H1 (cell line): ENCODE results near the gene PPM1F. TPM values are rescaled to one million over a fixed set of nuclear protein-coding genes. Genes with fewer than 3 reads are reported as not detected.

ENCODE experiments used
- CTCF ChIA-PET: fragments of 300-600 bp; sonication (Branson Sonifier 250); formaldehyde crosslinking; loops from one replicate; lab custom pipeline; 2021; ENCODE audit not compliant: partially characterized antibody; lab: Charles Lee
- POLR2A ChIA-PET: fragments of 300-600 bp; sonication (Branson Sonifier 250); formaldehyde crosslinking; loops from one replicate; lab custom pipeline; 2021; ENCODE audit warnings: inconsistent platforms; ENCODE audit not compliant: partially characterized antibody; lab: Charles Lee
- DNase-seq, 2 experiments: peaks; one replicate each; pipeline versions ENCODE4 v3.0.0 to v3.0.0-alpha.2; 2010 to 2022; ENCODE audit warnings: low spot score in 2 of 2, low read depth in 1 of 2, mixed read lengths in 1 of 2
- FAIRE-seq: peaks from 2 replicates; lab custom pipeline; 2011; peaks lifted over from hg19 to GRCh38; lab: Jason Lieb, UNC
- H2AFZ ChIP-seq: 2 replicates; pipeline ENCODE4 v1.8.1; 2012; ENCODE audit warnings: low read length, inconsistent platforms
- H2AK5ac ChIP-seq: 2 replicates; pipeline ENCODE4 v1.6.1; 2013; ENCODE audit warnings: low read depth, low read length
- H2BK120ac ChIP-seq: replicated peaks from 2 replicates; pipeline ENCODE3; 2013; ENCODE audit warnings: low read depth, low read length, inconsistent platforms
- H2BK12ac ChIP-seq: 2 replicates; pipeline ENCODE4 v1.6.1; 2013; ENCODE audit warnings: low read depth, low read length
- H2BK15ac ChIP-seq: 2 replicates; pipeline ENCODE4 v1.6.1; 2013; ENCODE audit warnings: low read length
- H2BK20ac ChIP-seq: 2 replicates; pipeline ENCODE4 v1.6.1; 2013; ENCODE audit warnings: low read length
- H2BK5ac ChIP-seq: 2 replicates; pipeline ENCODE4 v1.6.1; 2013; ENCODE audit warnings: low read depth, low read length
- H3K14ac ChIP-seq: 2 replicates; pipeline ENCODE4 v1.6.1; 2013; ENCODE audit warnings: inconsistent platforms; ENCODE audit not compliant: insufficient read length
- H3K18ac ChIP-seq: 2 replicates; pipeline ENCODE4 v1.6.1; 2013; ENCODE audit warnings: low read length; ENCODE audit errors: extremely low read depth
- H3K23ac ChIP-seq: 2 replicates; pipeline ENCODE4 v1.6.1; 2013; ENCODE audit warnings: inconsistent platforms; ENCODE audit not compliant: insufficient read length
- H3K23me2 ChIP-seq: 2 replicates; pipeline ENCODE4 v1.6.1; 2013; ENCODE audit warnings: low read depth, low read length
- H3K27ac ChIP-seq: 2 replicates; pipeline ENCODE4 v1.6.1; 2011; ENCODE audit warnings: low read depth, low read length, inconsistent platforms
- H3K27me3 ChIP-seq, 4 experiments: replicated peaks in 1 of 4; 1 replicate in 1 of 4; 2 replicates in 3 of 4; pipeline versions ENCODE4 v1.6.1 to v1.8.1; 2011 to 2013; ENCODE audit warnings: low read length in 3 of 4, mild to moderate bottlenecking in 3 of 4, inconsistent platforms in 2 of 4, mixed read lengths in 2 of 4, moderate library complexity in 1 of 4; ENCODE audit not compliant: control insufficient read depth in 3 of 4, insufficient read depth in 3 of 4; ENCODE audit errors: extremely low read depth in 1 of 4
- H3K36me3 ChIP-seq, 4 experiments: 2 replicates each; pipeline versions ENCODE4 v1.6.1 to v1.8.1; 2011 to 2013; ENCODE audit warnings: mild to moderate bottlenecking in 4 of 4, low read length in 3 of 4, moderate library complexity in 2 of 4, control low read depth in 1 of 4, inconsistent platforms in 1 of 4; ENCODE audit not compliant: insufficient read depth in 4 of 4, control insufficient read depth in 2 of 4
- H3K4ac ChIP-seq: replicated peaks from 2 replicates; pipeline ENCODE3; 2013; ENCODE audit warnings: low read length, low read depth, mixed read lengths, inconsistent platforms; ENCODE audit not compliant: insufficient read length
- H3K4me1 ChIP-seq, 4 experiments: replicated peaks in 1 of 4; 1 replicate in 1 of 4; 2 replicates in 3 of 4; pipeline versions ENCODE4 v1.6.1 to v1.8.1; 2011 to 2013; ENCODE audit warnings: low read length in 3 of 4, inconsistent platforms in 2 of 4, mixed read lengths in 1 of 4; ENCODE audit not compliant: insufficient read depth in 4 of 4, control insufficient read depth in 3 of 4
- H3K4me2 ChIP-seq, 2 experiments: 2 replicates each; pipeline versions ENCODE4 v1.6.1 to v1.8.1; 2011 to 2013; ENCODE audit warnings: low read depth in 2 of 2, low read length in 2 of 2, control low read depth in 1 of 2, inconsistent platforms in 1 of 2, mild to moderate bottlenecking in 1 of 2; ENCODE audit not compliant: insufficient read depth in 1 of 2
- H3K4me3 ChIP-seq, 4 experiments: fragments of 200-600, 300-600 bp in 1 of 4; sonication (generic), shearing (Covaris generic), sonication (Bioruptor Twin) in 1 of 4; 2 replicates each; pipeline versions ENCODE4 v1.5.1 to v1.8.1; 2011 to 2016; ENCODE audit warnings: low read length in 4 of 4, low read depth in 3 of 4, control low read depth in 2 of 4, inconsistent platforms in 2 of 4, mild to moderate bottlenecking in 2 of 4, mixed read lengths in 1 of 4, moderate library complexity in 1 of 4; ENCODE audit not compliant: insufficient read depth in 2 of 4; ENCODE audit errors: extremely low read depth in 1 of 4
- H3K56ac ChIP-seq: replicated peaks from 2 replicates; pipeline ENCODE3; 2013; ENCODE audit warnings: low read depth, mild to moderate bottlenecking, mixed read lengths, low read length, inconsistent platforms; ENCODE audit not compliant: insufficient read length
- H3K79me1 ChIP-seq: 2 replicates; pipeline ENCODE4 v1.6.1; 2013; ENCODE audit warnings: low read depth, low read length, control low read depth
- H3K79me2 ChIP-seq, 2 experiments: 2 replicates each; pipeline versions ENCODE4 v1.6.1 to v1.8.1; 2012 to 2013; ENCODE audit warnings: low read length in 2 of 2, mild to moderate bottlenecking in 2 of 2, inconsistent platforms in 1 of 2; ENCODE audit not compliant: insufficient read depth in 2 of 2, control insufficient read depth in 1 of 2
- H3K9ac ChIP-seq, 4 experiments: replicated peaks in 1 of 4; 1 replicate in 1 of 4; 2 replicates in 3 of 4; pipeline versions ENCODE4 v1.6.1 to v1.8.1; 2011 to 2013; ENCODE audit warnings: low read depth in 3 of 4, low read length in 3 of 4, control low read depth in 2 of 4, mild to moderate bottlenecking in 2 of 4, moderate library complexity in 2 of 4, inconsistent platforms in 1 of 4; ENCODE audit errors: extremely low read depth in 1 of 4
- H3K9me3 ChIP-seq, 2 experiments: 2 replicates each; pipeline versions ENCODE4 v1.6.1 to v1.8.1; 2012 to 2013; ENCODE audit warnings: mild to moderate bottlenecking in 2 of 2, moderate library complexity in 2 of 2, control low read depth in 1 of 2, inconsistent platforms in 1 of 2, low read depth in 1 of 2, low read length in 1 of 2, mixed read lengths in 1 of 2; ENCODE audit not compliant: insufficient read depth in 2 of 2
- H4K20me1 ChIP-seq, 2 experiments: replicated peaks in 1 of 2; 2 replicates each; pipeline versions ENCODE3 to v1.8.1; 2011 to 2013; ENCODE audit warnings: inconsistent platforms in 2 of 2, low read length in 2 of 2, mild to moderate bottlenecking in 1 of 2; ENCODE audit not compliant: insufficient read depth in 2 of 2, control insufficient read depth in 1 of 2
- H4K5ac ChIP-seq: 2 replicates; pipeline ENCODE4 v1.6.1; 2013; ENCODE audit warnings: low read length, low read depth, mixed read lengths, inconsistent platforms; ENCODE audit not compliant: insufficient read length
- H4K8ac ChIP-seq: 2 replicates; pipeline ENCODE4 v1.8.0; 2013; ENCODE audit warnings: mild to moderate bottlenecking, moderate library complexity, low read length, inconsistent platforms; ENCODE audit not compliant: insufficient read depth; ENCODE audit errors: extremely low read depth
- H4K91ac ChIP-seq: replicated peaks from 2 replicates; pipeline ENCODE3; 2013; ENCODE audit warnings: low read length, mixed read lengths, inconsistent platforms; ENCODE audit not compliant: insufficient read length
- BACH1 ChIP-seq: IDR thresholded peaks from 2 replicates; pipeline ENCODE4 v1.6.1; 2012; ENCODE audit warnings: low read length, improper control_type of control experiment
- EGR1 ChIP-seq: IDR thresholded peaks from 2 replicates; pipeline ENCODE4 v1.6.1; 2011; ENCODE audit warnings: low read depth, low read length, borderline replicate concordance
- HDAC6 ChIP-seq: IDR thresholded peaks from one replicate; pipeline ENCODE4 v1.7.1; 2012; ENCODE audit warnings: low read depth, mild to moderate bottlenecking, inconsistent platforms, low read length, moderate library complexity
- PHF8 ChIP-seq: fragments of 200-600 bp; sonication (generic); conservative IDR thresholded peaks from 2 replicates; pipeline ENCODE4 v1.7.1; 2012; ENCODE audit warnings: low read depth, mild to moderate bottlenecking, inconsistent platforms, low read length, moderate library complexity
- SP2 ChIP-seq: IDR thresholded peaks from 2 replicates; pipeline ENCODE4 v1.6.1; 2012; ENCODE audit warnings: mild to moderate bottlenecking, low read length, inconsistent platforms
- WGBS, 2 experiments: shearing (Covaris generic) in 1 of 2; methylation state at CpG; one replicate each; pipeline versions ENCODE4 v1.1.6 to v1.1.7; 2013 to 2015; ENCODE audit warnings: low lambda C conversion rate in 2 of 2, mixed read lengths in 2 of 2, inconsistent platforms in 1 of 2, low coverage in 1 of 2, missing lambda C conversion rate in 1 of 2; ENCODE audit not compliant: insufficient replicate concordance in 2 of 2, insufficient coverage in 1 of 2, insufficient read length in 1 of 2; ENCODE audit errors: extremely low coverage in 1 of 2, missing lambda C conversion rate in 1 of 2; 5-methylcytosine and 5-hydroxymethylcytosine counted together
- polyA plus RNA-seq, 7 experiments: library from polyadenylated mRNA; depleted of rRNA in 3 of 7; stranded (reverse) in 5 of 7; unstranded in 2 of 7; fragments of >200 nt in 5 of 7; fragments of 200-250 nt in 2 of 7; gene quantifications; 1 replicate in 5 of 7; 2 replicates in 1 of 7; 4 replicates in 1 of 7; pipeline versions ENCODE4 v1.2.1 to v1.2.3, GENCODE V29; 2011 to 2013; ENCODE audit warnings: missing spikeins in 2 of 7, mixed read lengths in 2 of 7
- total RNA-seq: library from RNA; stranded (reverse); fragmentation: NEBNext Ultra II Directional; extraction: Animal tissue kit (Norgen Biotek cat#: 25700); gene quantifications from 2 replicates; pipeline ENCODE4 v1.2.1, GENCODE V29; 2021
- TF ChIP-seq, protein P1 (sequence below): IDR thresholded peaks from 2 replicates; pipeline ENCODE4 v1.6.1; 2012; ENCODE audit warnings: inconsistent platforms
- TF ChIP-seq, protein P2 (sequence below): IDR thresholded peaks from 2 replicates; pipeline ENCODE4 v1.6.1; 2011; ENCODE audit warnings: low read length, improper control_type of control experiment
- TF ChIP-seq, protein P3 (sequence below): IDR thresholded peaks from 2 replicates; pipeline ENCODE4 v1.6.1; 2012; ENCODE audit warnings: low read length, inconsistent platforms

The PPM1F gene
- total and polyA plus RNA-seq, 2 of the 8 experiments (the other 6 are each of a cell fraction or from before 2014, with no cell fraction given) = 12.4 to 22.8 TPM

DNA sequence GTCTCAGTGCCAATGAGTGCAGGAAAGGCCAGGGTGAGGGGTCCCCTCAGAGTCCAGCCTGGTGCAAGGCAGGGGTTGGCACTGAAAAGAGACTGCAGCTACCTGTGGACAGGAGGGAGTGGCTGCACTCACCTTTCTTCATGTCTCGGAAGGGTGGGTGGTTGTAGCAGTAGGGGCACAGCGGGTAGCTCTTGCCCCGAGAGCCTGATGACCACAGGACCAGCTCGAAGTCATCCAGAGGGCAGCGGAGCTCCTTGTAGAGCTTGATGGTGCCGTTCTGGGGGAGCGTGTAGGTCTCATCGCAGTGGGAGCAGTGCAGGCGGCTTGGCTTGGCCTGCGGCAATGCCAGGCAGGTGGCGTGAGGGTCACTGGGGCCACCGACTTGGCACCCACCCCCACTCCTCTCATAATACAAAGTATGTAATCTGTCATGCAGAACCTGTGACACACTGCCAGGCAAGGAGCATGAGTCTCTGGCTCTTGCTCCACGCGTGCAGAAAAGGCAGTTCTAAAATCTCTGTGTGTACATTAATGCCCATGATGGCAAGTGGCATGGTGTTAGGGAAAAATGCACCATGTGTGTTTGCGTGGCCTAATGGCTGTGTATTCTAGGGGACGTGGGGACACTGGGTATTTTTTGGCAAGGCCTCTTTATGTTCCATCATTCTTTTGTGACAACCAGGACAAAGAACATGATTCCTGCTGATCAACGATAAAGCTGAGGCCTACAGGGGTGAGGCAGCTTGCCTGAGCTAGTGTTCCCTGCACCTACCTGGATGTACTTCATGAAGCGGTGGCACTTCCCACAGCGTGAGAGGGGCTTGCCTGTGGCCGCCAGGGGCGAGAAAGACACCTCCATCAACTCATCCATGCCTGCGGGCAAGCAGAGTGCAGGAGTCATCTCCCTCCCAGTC is 6.0 kb upstream of the PPM1F start:
- Histone ChIP-seq H4K20me1 (peaks cover 4 to 15% of the 10 kb centered on the region in 2 experiments), H3K4ac (no peak overlapping the region), H4K5ac (no peak overlapping the region), H3K23ac (no peak overlapping the region), H3K14ac (no peak overlapping the region), H3K18ac (no peak overlapping the region), H2BK20ac (no peak overlapping the region), H2BK5ac (no peak overlapping the region), H3K79me2 (no peaks in the 10 kb centered on the region), H2BK12ac (no peak overlapping the region), H2BK15ac (no peak overlapping the region), H3K9me3 (peaks cover 0 to 1% of the 10 kb centered on the region in 2 experiments; a peak in 1 of 4 replicates), H3K27ac (no peak overlapping the region), H4K8ac (no peak overlapping the region), H3K23me2 (no peaks in the 10 kb centered on the region), H2AK5ac (no peak overlapping the region), H3K4me2 (no peak overlapping the region), H3K79me1 (no peaks in the 10 kb centered on the region), H3K36me3 (peaks cover 9 to 35% (median 26%) of the 10 kb centered on the region in 4 experiments; a peak in 7 of 8 replicates), H4K91ac (no peak overlapping the region), H3K4me1 (no peaks in the 10 kb centered on the region), H2BK120ac (no peak overlapping the region), H3K27me3 (no peaks in the 10 kb centered on the region; a peak in 1 of 7 replicates), H3K9ac (no peak overlapping the region), H2AFZ (no peak overlapping the region), H3K56ac (no peak overlapping the region), H3K4me3 (no peak overlapping the region)
- CTCF ChIA-PET = interaction anchor here (1.0 kb wide), 1 partner anchor 11 kb away, joined by 4 read pairs; no protein-coding TSS in a partner anchor
- DNase-seq (no peak), FAIRE-seq (no peak)
- POLR2A ChIA-PET = interaction anchor here (0.6 to 5.4 kb wide), 6 partner anchors 9 to 145 kb away, joined by 3 to 37 read pairs (median 5); partner anchors contain the start of gene TOP3B
- WGBS, 2 experiments = 90% methylated on average over 22 of the region's 22 CpGs; no CpG with 5 or more reads in 1 of the 2 experiments
- TF ChIP-seq SP2 (no peak), BACH1 (no peak), EGR1 (no peak), HDAC6 (no peak), PHF8 (no peak)
- TF ChIP-seq, protein P1, sequence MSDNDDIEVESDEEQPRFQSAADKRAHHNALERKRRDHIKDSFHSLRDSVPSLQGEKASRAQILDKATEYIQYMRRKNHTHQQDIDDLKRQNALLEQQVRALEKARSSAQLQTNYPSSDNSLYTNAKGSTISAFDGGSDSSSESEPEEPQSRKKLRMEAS = no peak
- TF ChIP-seq, protein P2, sequence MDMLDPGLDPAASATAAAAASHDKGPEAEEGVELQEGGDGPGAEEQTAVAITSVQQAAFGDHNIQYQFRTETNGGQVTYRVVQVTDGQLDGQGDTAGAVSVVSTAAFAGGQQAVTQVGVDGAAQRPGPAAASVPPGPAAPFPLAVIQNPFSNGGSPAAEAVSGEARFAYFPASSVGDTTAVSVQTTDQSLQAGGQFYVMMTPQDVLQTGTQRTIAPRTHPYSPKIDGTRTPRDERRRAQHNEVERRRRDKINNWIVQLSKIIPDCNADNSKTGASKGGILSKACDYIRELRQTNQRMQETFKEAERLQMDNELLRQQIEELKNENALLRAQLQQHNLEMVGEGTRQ = no peak
- TF ChIP-seq, protein P3, sequence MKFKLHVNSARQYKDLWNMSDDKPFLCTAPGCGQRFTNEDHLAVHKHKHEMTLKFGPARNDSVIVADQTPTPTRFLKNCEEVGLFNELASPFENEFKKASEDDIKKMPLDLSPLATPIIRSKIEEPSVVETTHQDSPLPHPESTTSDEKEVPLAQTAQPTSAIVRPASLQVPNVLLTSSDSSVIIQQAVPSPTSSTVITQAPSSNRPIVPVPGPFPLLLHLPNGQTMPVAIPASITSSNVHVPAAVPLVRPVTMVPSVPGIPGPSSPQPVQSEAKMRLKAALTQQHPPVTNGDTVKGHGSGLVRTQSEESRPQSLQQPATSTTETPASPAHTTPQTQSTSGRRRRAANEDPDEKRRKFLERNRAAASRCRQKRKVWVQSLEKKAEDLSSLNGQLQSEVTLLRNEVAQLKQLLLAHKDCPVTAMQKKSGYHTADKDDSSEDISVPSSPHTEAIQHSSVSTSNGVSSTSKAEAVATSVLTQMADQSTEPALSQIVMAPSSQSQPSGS = no peak
